Astrocyte of the spinal cord (primary cell): ENCODE measurements around the gene CHST3.
A peak's percentile ranks its signal among the peaks of the same experiment; 100 is the strongest.

ENCODE experiments used
- DNase-seq: peaks from one replicate; pipeline ENCODE4 v3.0.0; 2011; ENCODE audit warnings: low read depth, low spot score
- H3K4me3 ChIP-seq: 2 replicates; pipeline ENCODE4 v1.5.1; 2011; ENCODE audit warnings: low read depth, mild to moderate bottlenecking, low read length, moderate library complexity
- in situ Hi-C: cut with HindIII; loops from 2 replicates; pipeline ENCODE4 v1.10.0; 2017; ENCODE audit warnings: low sequenced_read_pairs
- TF ChIP-seq, protein P1 (sequence below): IDR thresholded peaks from 2 replicates; pipeline ENCODE4 v1.5.1; 2012; ENCODE audit warnings: low read depth, mild to moderate bottlenecking, low read length, inconsistent platforms

Gene CHST3

DNA sequence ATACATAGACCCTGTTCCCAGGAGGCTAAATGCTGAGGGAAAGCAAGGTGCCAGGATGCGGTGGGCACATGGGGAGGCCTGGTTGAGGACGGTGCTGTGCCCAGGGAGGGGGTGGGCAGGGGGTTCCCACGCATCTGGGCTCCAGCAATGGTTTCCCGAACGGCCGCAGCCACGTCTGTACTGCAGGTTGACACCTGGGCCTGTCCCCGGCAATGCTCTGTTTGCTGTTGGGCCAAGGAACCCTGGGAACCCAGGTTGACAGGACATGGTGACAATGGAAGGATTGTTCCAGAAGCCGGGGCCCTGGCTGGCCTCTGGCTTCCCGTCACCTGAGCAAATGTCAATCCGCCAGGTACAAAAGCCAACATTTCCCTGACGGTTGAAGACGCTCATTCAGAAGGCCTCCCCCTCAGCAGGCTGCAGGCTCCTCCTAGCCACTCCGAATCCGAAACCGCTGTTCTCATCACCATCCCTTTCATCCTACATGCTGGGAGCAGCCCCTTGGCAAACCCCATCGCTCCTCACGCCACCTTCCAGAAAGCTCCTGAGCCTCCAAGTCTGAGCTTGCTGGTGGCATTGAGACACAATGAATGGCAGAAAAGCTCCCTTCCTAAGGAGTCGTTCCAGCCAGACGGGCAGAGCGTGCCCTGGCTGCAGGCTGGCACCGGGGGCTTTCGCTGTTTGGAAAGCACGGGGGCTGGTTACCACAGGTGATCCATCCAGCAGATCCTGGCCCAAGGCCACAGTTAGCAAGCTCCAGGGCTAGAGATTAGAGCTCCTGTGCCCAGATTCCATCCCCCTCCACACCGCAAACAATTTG is 92.9 kb downstream of the CHST3 start:
- in situ Hi-C loops = no loop called here
- TF ChIP-seq, protein P1, sequence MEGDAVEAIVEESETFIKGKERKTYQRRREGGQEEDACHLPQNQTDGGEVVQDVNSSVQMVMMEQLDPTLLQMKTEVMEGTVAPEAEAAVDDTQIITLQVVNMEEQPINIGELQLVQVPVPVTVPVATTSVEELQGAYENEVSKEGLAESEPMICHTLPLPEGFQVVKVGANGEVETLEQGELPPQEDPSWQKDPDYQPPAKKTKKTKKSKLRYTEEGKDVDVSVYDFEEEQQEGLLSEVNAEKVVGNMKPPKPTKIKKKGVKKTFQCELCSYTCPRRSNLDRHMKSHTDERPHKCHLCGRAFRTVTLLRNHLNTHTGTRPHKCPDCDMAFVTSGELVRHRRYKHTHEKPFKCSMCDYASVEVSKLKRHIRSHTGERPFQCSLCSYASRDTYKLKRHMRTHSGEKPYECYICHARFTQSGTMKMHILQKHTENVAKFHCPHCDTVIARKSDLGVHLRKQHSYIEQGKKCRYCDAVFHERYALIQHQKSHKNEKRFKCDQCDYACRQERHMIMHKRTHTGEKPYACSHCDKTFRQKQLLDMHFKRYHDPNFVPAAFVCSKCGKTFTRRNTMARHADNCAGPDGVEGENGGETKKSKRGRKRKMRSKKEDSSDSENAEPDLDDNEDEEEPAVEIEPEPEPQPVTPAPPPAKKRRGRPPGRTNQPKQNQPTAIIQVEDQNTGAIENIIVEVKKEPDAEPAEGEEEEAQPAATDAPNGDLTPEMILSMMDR = no peak
- no peak for DNase-seq
- no peak overlapping the region for H3K4me3 ChIP-seq

DNA sequence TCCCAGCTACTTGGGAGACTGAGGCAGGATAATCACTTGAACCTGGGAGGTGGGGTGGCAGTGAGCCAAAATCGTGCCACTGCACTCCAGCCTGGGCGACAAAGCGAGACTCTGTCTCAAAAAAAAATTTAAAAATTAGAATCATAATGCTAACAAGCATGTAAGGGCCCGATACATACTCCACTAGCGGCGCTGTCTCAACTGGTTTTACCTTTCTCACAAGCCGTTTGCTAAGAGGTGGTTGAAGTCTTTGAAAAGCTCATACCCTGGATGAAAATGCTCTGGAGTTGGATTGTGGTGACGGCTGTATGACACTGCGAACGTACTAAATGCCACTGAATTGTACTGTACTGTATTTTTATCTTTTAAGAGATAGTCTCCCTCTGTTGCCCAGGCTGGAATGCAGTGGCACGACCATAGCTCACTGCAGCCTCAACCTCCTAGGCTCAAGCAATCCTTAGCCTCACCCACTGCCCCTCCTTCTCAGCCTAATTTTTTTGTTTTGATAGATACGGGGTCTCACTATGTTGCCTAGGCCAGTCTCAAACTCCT is 94.2 kb downstream of the CHST3 start:
- TF ChIP-seq, protein P1 = no peak
- in situ Hi-C loops = no loop called here
- no peak for DNase-seq
- H3K4me3 ChIP-seq = no peak overlapping the region

DNA sequence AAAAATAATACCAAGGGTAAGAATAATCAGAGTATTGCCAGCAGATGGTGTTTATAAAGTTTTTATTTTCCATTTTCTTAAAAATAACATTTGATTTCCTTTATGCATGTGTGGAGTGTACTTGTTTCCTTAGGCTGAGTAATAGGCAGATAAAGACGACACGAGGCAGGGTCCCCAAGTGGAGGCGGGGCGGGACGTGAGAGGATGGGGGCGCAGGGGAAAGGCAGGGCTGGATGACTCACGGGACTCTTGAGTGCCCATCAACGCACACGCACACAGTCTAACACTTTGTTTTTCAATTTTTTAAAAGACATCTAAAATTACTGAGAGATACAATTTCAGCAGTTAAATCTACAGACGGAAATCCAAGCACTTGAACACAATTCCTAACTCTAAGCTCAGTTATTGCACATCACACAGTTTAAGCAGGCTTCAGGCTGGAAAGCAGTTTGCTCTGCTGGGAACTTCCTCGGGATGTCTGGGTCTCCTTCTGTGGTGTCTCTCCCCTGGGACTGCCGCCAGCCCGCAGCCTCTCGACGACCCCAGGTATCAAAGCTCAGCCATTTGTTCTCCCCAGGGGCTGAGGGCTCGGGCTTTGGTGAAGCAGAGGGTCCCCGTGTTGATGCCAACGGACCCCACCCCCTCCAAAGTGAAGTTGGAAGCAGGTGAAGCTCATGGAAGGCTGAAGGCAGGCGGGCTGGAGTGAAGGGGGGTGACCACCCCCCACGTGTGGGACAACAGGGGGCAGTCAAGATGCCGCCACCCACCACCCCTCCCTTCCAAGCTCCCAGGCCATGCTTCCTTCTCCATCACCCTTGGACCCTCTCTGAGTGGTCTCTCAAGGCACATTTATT is 95.0 kb downstream of the CHST3 start:
- TF ChIP-seq, protein P1 = no peak
- no peak overlapping the region for H3K4me3 ChIP-seq
- no peak for DNase-seq
- in situ Hi-C loops = no loop called here

DNA sequence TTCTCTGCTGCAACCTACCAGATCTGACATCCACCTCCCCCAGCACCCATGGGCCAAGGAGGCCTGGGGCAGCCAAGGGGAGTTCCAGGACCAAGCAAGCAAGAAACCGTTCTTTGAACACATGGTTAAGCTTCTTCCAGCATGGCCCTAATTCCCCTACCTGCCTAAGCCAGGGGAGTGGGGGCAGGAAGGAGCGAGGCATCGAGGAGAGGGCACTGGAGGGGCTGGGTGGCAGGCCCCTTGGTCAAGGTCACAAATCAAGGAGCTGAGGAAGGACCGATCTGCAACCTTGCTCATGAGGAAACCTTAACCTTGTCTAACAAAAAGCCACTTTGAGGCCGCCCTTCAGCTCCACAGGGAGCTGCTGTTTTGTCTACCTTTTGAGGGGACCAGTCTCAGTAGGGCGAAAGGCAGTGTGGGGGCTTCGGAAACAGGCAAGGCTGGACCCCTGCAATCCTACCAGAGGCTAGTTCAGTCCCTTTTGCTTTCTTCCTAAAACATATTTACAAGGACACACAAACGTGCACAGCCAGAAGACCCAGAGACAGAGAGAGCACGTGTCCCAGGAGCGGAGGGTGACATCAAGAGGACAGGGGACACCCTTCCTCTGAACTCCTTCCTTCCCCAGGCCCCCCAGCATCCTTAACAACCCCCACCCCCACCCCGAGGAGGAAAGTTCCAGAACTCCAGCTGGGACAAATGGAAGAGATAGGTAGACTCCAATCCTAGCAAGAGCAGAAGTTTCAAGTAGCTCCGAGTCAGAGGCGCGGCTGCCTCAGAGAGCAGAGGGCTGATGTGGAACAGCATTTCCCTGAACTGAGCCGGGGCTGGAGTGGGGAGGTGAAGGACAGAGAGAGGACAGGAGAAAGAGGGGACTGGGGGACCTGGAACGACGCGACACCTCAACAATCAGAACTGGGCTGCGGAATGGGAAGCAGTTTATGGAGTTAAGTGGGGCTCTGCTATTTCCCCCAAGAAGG is 95.9 kb downstream of the CHST3 start:
- in situ Hi-C loops = no loop called here
- no peak overlapping the region for H3K4me3 ChIP-seq
- no peak for DNase-seq
- TF ChIP-seq, protein P1 = no peak

DNA sequence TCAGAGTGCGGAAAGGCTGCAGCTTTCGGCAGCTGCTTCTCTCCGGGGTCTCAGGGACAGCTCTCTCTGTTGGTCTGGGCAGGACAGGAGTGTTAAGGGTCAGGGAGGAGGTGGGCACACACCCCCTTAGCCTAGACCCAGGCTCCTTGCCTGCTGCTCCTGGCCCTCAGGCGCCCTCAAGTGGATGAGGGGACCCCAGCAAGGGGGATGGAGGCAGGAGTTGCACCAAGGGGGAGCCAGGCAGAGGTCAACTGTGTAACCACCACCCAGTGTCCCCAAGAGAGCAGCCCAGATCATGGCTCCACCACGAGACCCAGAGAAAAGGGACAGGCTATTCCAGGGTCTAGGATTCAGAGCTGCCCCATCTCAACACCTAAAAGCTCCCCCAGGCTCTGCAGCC is 97.3 kb downstream of the CHST3 start:
- TF ChIP-seq, protein P1 = peak; percentile 35
- in situ Hi-C loops = no loop called here

DNA sequence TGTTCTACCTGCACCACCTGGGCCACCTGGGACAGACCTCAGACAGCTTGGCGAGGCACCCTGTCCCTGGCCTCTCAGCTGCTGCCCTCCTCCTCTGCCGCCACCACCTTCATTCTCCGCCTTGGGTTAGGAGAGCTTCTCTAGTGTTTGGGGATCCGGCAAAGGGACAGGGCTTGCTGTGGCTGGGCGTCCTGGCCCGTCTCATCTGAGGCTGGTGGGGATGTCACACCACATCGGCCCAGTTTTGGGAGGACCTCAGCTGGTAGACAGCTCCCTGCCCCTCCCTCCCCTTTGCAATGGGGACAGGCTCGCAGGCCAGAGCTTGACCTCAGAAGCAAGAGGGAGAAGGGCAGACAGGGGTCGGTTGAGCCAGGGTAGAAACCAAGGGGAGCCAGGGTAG is 97.7 kb downstream of the CHST3 start:
- TF ChIP-seq, protein P1 = no peak
- H3K4me3 ChIP-seq = no peak overlapping the region
- in situ Hi-C loops = no loop called here
- no peak for DNase-seq

More for the DNA sequence above, 97.3 kb downstream of the CHST3 start:
- no peak overlapping the region for H3K4me3 ChIP-seq
- no peak for DNase-seq
